ENCODE results near the gene MBP.

- TF ChIP-seq FOXA1 (IDR thresholded peaks at IDR 0.05) = no peak
- no peak for TF ChIP-seq SP1 (IDR thresholded peaks at IDR 0.05)
- no peak for TF ChIP-seq ELF4 (IDR thresholded peaks at IDR 0.05)
- TF ChIP-seq ZNF384 (IDR thresholded peaks at IDR 0.05) = no peak
Measured at GRCh38 chr18:77068321-77069312, 64.0 kb downstream of the MBP start.
